GM21737 (cell line): ENCODE results near the gene PAK4.

Experiments
- ATAC-seq: cut with Tn5 transposase; IDR thresholded peaks from one replicate; pipeline ENCODE4 v1.9.1; 2021; ENCODE audit warnings: mild to moderate bottlenecking, moderate library complexity; ENCODE audit not compliant: unreplicated experiment

The PAK4 gene

DNA sequence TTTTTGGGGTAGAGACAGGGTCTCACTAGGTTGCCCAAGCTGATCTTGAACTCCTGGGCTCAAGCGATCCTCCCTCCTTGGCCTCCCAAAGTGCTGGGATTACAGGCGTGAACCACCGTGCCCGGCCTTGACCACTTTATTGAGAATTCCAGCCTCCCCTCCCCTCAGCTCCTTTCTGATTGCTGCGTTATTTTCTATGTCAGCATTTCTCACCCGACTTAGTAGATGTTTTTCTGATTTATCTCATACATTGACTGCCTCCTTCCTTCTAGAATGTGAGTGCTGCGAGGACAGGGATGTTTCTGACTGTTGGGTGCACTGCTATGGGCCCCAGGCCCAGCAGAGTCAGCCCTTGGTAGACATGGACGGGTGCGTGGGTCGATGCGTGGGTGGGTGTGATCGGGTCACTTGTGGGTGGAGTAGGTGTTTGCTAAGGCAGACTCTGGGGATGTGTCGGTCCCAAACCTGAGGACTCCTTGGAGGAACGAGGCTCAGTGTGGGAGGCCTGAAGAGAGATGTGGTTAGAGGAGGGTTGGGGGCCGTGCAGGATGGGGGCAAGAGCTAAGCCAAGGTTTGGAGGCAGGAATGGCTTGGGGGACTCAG lies 37.0 kb downstream of the PAK4 start:
- ATAC-seq: no peak

GRCh38 chr19:39163621-39164020 lies 38.0 kb downstream of the PAK4 start:
- ATAC-seq: no peak

DNA sequence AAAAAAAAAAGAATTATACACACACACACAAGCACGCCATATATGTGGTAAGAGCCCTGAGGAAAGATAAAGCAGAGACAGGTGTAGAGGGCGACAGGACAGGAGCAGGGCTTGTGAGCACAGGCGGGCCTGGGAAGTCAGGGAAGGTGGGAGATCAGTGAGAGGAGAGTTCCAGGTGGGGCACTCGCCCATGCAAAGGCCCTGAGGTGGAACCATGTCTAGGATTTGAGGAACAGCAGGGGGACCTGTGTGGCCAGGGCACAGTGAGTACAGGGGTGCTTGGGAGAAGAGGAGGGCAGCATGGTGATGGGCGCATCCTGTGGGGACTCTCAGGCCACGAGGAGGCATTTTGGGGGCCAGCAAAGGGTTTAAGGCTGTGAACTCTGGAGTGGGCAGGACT lies 38.7 kb downstream of the PAK4 start:
- no peak for ATAC-seq

DNA sequence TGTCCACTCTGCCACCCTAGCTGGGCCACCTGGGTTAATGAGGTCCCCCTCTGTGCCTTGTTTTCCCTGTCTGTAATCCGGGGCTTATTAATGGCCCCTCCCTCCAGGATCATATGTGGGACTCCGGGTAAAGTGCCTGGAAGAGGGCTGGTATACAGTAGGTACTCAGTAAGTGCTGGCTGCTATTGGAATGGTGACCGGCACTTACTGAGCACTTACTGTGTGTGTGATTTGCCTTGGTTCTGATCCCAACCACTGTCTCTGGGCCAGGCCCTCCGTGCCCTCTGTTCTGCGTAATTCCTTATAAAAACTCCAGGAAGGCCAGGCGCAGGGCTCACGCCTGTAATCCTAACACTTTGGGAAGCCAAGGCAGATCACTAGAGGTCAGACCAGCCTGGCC lies 40.3 kb downstream of the PAK4 start:
- no peak for ATAC-seq

DNA sequence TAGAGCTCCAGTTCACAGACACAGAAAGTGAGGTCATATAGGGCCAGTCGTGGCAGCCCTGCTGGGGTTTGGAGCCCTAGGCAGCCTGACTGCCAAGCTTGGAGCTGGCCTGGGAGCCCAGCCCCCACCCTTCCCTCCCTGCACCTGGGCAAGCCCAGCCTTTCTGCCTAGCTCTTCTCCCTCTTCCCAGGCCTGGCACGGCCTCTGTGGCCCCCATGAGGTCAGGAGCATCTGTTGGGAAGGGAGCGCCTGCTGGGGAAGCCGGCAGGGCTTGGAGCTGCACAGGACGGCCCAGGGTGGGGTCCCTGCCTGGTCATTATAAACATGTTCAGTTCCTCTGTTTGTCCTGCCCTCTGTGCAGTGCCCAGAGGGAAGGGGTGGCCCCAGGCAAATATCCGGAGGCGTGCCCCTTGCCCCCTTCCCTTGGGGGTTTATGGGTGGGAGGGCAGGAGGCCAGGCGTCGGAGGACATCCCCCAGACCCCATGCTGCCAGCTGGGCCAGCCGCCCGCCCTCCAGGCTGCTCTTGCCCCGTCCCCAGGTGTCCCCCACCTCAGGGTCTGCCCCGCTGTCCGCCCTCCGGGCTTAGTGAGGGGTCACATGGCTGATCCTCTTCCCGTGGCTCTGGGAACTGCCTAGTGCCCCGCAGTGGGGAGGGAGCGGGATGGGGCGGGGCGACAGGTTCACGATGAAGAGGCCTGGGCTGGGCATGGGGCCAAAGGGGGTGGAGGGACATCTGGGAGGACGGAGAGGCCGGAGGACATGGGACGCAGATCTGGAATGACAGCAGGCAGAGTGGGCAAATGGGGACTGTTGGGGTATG lies 41.2 kb downstream of the PAK4 start:
- no peak for ATAC-seq

DNA sequence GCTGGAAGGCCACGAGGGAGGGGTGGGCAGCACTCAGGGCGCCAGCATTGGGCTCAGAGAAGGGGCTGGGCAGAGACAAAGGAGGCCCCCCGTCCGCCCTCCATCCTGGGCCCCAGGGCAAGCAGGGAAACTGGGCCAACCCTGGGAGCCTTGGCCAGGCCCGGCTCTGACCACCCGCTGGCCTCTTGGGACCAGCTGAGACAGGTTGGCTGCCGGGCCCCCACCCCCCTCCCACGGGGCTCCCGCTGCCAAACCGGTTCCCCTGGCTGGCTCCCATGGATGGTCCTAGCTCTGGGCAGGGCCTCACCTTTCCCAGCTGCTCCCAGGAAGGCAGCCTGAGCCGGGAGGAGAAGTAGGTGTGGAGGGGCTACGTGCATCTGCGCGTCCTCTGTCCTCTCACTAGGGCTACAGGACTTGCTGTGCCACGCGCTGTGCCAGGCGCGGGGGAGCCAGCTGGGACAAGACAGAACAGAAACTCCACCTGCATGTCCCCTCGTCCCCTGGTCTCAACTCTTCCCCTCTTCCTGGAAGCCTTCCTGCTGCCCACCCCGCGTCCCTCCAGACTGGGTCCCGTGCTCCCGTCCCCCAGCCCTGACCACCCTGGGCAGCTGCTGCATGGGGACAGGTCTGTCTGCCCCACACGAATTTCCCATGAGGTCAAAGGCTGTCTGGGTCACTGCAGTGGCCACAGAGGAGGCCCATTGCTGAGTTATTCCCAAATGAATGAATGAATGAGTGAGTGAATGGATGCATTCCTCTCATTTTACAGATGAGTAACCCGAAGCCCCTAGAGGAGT lies 42.1 kb downstream of the PAK4 start:
- ATAC-seq: no peak

- ATAC-seq: no peak
Observed at GRCh38 chr19:39168258-39169142, 42.9 kb downstream of the PAK4 start.

- ATAC-seq: no peak
Observed at GRCh38 chr19:39169143-39169810, 43.7 kb downstream of the PAK4 start.

DNA sequence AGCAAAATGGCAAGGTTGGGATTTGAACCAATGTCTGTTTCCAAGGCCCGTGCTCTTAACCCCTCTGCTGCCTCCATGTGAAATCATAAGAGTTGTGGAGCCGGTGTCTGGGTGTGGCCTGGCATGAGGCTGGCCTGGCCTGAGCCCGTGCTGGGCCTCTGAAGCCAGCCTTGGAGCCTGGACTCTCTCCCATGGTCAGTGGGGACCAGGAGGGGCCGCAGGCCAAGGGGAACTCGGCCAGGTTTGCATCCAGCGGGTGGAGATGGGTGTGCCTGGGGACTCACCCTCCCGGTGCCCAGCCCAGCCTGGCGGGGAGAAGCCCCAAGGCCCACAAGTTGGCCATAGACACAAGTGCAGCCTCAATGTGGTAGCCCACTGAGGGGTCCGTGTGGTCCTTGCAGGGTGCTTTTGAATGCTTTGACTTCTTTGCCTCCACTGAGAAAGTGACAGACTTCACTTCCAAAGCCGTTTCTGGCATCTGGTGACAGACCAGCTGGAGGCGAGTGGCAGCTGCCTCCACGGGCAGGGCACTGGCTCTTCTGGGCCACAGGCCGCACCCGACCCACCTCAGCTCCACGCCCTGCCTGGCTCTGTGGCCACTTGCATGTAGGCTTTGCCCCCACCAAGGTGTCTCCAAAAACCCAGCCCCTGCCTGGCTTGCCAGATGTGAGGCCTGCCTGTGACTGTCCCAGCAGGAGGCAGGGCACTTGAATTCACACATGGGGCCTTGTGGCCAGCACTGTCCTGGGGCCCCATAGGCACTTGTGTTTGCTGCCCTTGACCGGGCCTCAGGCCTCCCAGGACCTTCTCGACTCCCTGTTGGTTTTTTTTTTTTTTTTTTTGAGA lies 45.0 kb downstream of the PAK4 start:
- ATAC-seq: no peak

- ATAC-seq: no peak
Observed at GRCh38 chr19:39171479-39172465, 46.2 kb downstream of the PAK4 start.

DNA sequence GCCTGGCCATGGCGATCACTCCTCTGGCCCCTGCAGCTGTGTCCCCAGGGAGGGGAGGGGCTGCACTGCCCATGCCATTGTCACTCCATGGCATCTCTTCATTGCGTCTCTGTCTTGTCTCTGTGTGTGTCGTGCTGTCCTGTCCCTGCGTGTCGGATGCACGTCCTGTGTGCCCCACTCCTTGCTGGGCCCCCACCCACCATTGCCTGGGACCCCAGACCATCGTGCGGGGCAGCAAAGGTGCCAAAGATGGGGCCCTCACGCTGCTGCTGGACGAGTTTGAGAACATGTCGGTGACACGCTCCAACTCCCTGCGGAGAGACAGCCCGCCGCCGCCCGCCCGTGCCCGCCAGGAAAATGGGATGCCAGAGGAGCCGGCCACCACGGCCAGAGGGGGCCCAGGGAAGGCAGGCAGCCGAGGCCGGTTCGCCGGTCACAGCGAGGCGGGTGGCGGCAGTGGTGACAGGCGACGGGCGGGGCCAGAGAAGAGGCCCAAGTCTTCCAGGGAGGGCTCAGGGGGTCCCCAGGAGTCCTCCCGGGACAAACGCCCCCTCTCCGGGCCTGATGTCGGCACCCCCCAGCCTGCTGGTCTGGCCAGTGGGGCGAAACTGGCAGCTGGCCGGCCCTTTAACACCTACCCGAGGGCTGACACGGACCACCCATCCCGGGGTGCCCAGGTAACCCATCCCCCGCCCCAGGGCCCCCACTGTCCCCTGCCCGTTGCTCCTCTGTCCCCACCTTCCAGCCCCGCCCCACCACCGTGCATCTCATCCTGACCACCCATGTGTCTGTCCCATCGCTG lies 47.3 kb downstream of the PAK4 start:
- no peak for ATAC-seq

GRCh38 chr19:39173502-39173991 lies 48.0 kb downstream of the PAK4 start:
- ATAC-seq: no peak

DNA sequence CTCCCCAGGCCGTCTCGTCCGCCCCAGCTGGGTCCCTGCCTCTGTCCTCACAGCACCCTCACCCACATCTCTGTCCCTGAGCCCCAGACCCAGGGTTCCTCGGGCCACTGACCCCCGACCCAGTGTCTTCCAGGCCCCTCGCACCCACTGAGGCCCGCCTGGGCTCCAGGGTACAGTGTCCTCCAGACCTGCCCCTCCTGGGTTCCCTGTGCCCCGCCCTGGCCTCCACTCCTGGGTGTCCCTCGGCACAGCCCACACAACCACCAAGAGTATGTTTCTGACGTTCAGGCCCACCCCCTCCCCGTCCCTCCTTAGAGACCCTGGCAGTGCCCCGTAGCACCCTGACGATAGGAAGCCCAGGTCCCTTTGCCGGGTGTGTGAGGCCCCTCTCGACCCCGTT lies 48.6 kb downstream of the PAK4 start:
- no peak for ATAC-seq

DNA sequence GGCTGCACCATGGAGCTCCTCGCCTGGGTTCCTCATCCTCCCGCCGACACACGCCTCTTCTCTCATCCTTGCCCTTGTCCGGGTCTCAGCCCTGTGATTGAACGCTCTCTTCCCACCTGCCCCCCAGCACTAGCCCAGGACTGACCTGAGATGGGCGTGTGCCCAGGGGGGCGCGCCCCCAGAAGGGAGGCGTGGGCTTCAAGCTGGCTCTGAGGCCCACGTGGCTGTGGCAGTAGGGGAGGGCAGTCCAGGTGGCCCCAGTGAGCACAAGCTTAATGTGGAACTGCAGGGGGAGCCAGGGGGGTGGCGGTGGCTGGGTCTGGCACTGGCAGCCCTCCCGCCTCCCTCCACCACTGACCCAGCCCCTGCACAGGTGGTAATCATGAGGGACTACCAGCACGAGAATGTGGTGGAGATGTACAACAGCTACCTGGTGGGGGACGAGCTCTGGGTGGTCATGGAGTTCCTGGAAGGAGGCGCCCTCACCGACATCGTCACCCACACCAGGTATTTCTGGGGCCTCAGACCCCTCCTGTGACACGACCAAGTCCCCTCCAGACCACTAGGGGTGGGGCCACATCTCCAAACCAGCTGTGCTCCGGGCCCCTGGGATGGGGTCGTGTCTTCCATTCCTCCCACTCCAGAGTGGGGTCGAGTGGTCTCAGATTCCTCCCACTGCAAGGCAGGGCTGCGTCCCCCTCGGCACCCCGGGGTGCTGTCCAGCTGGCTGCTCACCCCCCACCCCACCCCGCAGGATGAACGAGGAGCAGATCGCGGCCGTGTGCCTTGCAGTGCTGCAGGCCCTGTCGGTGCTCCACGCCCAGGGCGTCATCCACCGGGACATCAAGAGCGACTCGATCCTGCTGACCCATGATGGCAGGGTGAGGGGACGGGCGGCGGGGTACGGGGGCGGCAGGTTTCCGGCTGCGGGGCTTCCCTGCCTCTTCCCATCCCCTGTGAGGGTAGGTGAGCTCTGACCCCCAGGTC lies 49.3 kb downstream of the PAK4 start:
- no peak for ATAC-seq

GRCh38 chr19:39175564-39175963 lies 50.0 kb downstream of the PAK4 start:
- ATAC-seq: no peak

GRCh38 chr19:39177110-39177699 lies 51.6 kb downstream of the PAK4 start:
- ATAC-seq: no peak
